ENCODE results near the gene PELI3. TPM values are rescaled to one million over a fixed set of nuclear protein-coding genes. Genes with fewer than 3 reads are reported as not detected.

The PELI3 gene
- polyA plus RNA-seq, 1 donor (not counting 4 experiments of a cell fraction or from before 2014, with no cell fraction given) = 2.1 TPM

- no peak for FAIRE-seq
- Histone ChIP-seq H3K9me1 (ENCODE audit: control insufficient read depth, extremely low read depth, insufficient read depth, low read length) (no peaks in the 10 kb centered on the region), H4K20me1 (ENCODE audit: control insufficient read depth, extremely low read depth, insufficient read depth, low read length) (no peaks in the 10 kb centered on the region), H3K27ac (ENCODE audit: control insufficient read depth, insufficient read depth, low read length) (no peak overlapping the region), H3K4me3 (ENCODE audit: control insufficient read depth in 2 of 3, extremely low read depth in 1 of 3, insufficient read depth in 2 of 3, low read depth in 1 of 3, low read length in 3 of 3) (no peak overlapping the region), H2AFZ (ENCODE audit: control insufficient read depth, low read length) (no peak overlapping the region), H3K9me3 (ENCODE audit: control insufficient read depth, low read depth, low read length) (no peaks in the 10 kb centered on the region), H3K79me2 (ENCODE audit: control insufficient read depth, insufficient read depth, low read length) (no peaks in the 10 kb centered on the region), H3K4me2 (ENCODE audit: control insufficient read depth, extremely low read depth, insufficient read depth, low read depth, low read length) (no peak overlapping the region), H3K27me3 (ENCODE audit: control insufficient read depth, extremely low read depth, insufficient read depth, low read length) (no peaks in the 10 kb centered on the region), H3K4me1 (ENCODE audit: control insufficient read depth, extremely low read depth, insufficient read depth, low read length) (no peaks in the 10 kb centered on the region), H3K36me3 (ENCODE audit: control insufficient read depth in 2 of 2, extremely low read depth in 1 of 2, insufficient read depth in 2 of 2, low read length in 2 of 2) (peaks cover 41 to 42% of the 10 kb centered on the region in 2 experiments), H3K9ac (ENCODE audit: control insufficient read depth, extremely low read depth, insufficient read depth, low read length) (no peak overlapping the region)
- dilution Hi-C loops (cut with MboI; ENCODE audit: extremely low pct_ligation_motif_present, low sequenced_read_pairs) = no loop called here
- no peak for DNase-seq (ENCODE audit: low read depth, low spot score)
- TF ChIP-seq CTCF (optimal IDR thresholded peaks at IDR 0.05 in 1 of 3, IDR thresholded peaks at IDR 0.05 in 1 of 3, conservative IDR thresholded peaks at IDR 0.05 in 1 of 3; ENCODE audit: extremely low read depth in 1 of 3, insufficient read depth in 2 of 3, low read length in 3 of 3) = no peak
- no peak for TF ChIP-seq EZH2 (IDR thresholded peaks at IDR 0.05; ENCODE audit: low read length)
Measured at GRCh38 chr11:66492161-66492865, 25.6 kb downstream of the PELI3 start.

GRCh38 chr11:66493130-66493529, 26.4 kb downstream of the PELI3 start:
- Histone ChIP-seq H2AFZ (ENCODE audit: control insufficient read depth, low read length) (no peak overlapping the region), H3K4me1 (ENCODE audit: control insufficient read depth, extremely low read depth, insufficient read depth, low read length) (no peaks in the 10 kb centered on the region), H3K36me3 (ENCODE audit: control insufficient read depth in 2 of 2, extremely low read depth in 1 of 2, insufficient read depth in 2 of 2, low read length in 2 of 2) (peaks cover 35 to 39% of the 10 kb centered on the region in 2 experiments), H3K79me2 (ENCODE audit: control insufficient read depth, insufficient read depth, low read length) (no peaks in the 10 kb centered on the region), H3K27me3 (ENCODE audit: control insufficient read depth, extremely low read depth, insufficient read depth, low read length) (no peaks in the 10 kb centered on the region), H3K27ac (ENCODE audit: control insufficient read depth, insufficient read depth, low read length) (no peak overlapping the region), H3K9me3 (ENCODE audit: control insufficient read depth, low read depth, low read length) (no peaks in the 10 kb centered on the region), H3K4me2 (ENCODE audit: control insufficient read depth, extremely low read depth, insufficient read depth, low read depth, low read length) (no peak overlapping the region), H3K9ac (ENCODE audit: control insufficient read depth, extremely low read depth, insufficient read depth, low read length) (no peak overlapping the region), H3K4me3 (ENCODE audit: control insufficient read depth in 2 of 3, extremely low read depth in 1 of 3, insufficient read depth in 2 of 3, low read depth in 1 of 3, low read length in 3 of 3) (no peak overlapping the region), H3K9me1 (ENCODE audit: control insufficient read depth, extremely low read depth, insufficient read depth, low read length) (no peaks in the 10 kb centered on the region), H4K20me1 (ENCODE audit: control insufficient read depth, extremely low read depth, insufficient read depth, low read length) (no peaks in the 10 kb centered on the region)
- dilution Hi-C loops (cut with MboI; ENCODE audit: extremely low pct_ligation_motif_present, low sequenced_read_pairs) = no loop called here
- no peak for FAIRE-seq
- no peak for DNase-seq (ENCODE audit: low read depth, low spot score)
- TF ChIP-seq EZH2 (IDR thresholded peaks at IDR 0.05; ENCODE audit: low read length) (no peak), CTCF (optimal IDR thresholded peaks at IDR 0.05 in 1 of 3, IDR thresholded peaks at IDR 0.05 in 1 of 3, conservative IDR thresholded peaks at IDR 0.05 in 1 of 3; ENCODE audit: extremely low read depth in 1 of 3, insufficient read depth in 2 of 3, low read length in 3 of 3) (no peak)
